ENCODE measurements around the gene RBM47. TPM values are rescaled to one million over a fixed set of nuclear protein-coding genes. Genes with fewer than 3 reads are reported as not detected.

RBM47 gene
- total and polyA plus RNA-seq, 2 donors (not counting 1 experiment from before 2014, with no cell fraction given), result 5.6 to 12.9 TPM

- Histone ChIP-seq H3K4me1 (ENCODE audit: control insufficient read depth in 2 of 2, insufficient read depth in 2 of 2, low read length in 2 of 2) (peaks cover 5 to 19% of the 10 kb centered on the region in 2 donors), H3K9me3 (ENCODE audit: control extremely low read depth in 1 of 3, control insufficient read depth in 2 of 3, insufficient read depth in 1 of 3, low read length in 2 of 3) (peaks cover 0 to 9% (median 0%) of the 10 kb centered on the region in 3 donors), H4K20me1 (ENCODE audit: control insufficient read depth, insufficient read depth, low read length, poor library complexity, severe bottlenecking) (no peaks in the 10 kb centered on the region), H3K27me3 (replicated peaks in 1 of 4; ENCODE audit: control extremely low read depth in 1 of 4, control insufficient read depth in 3 of 4, insufficient read depth in 4 of 4, low read length in 3 of 4) (no peaks in the 10 kb centered on the region), H3K9ac (ENCODE audit: low read length) (no peak overlapping the region), H3K79me2 (ENCODE audit: control insufficient read depth, insufficient read depth, low read length) (no peaks in the 10 kb centered on the region), H2AFZ (ENCODE audit: insufficient read depth, low read depth, low read length, poor library complexity, severe bottlenecking) (no peak overlapping the region), H3K27ac (ENCODE audit: low read length in 2 of 2) (peak overlapping the region in 1 of 2 donors; percentile 7), H3K4me2 (replicated peaks; ENCODE audit: low read depth, low read length, poor library complexity, severe bottlenecking) (no peak overlapping the region), H3K4me3 (ENCODE audit: control extremely low read depth in 1 of 5, extremely low read depth in 1 of 5, insufficient read depth in 1 of 5, low read depth in 2 of 5, low read length in 4 of 5) (no peak overlapping the region), H3K36me3 (replicated peaks in 1 of 2; ENCODE audit: control extremely low read depth in 1 of 2, control insufficient read depth in 1 of 2, extremely low read depth in 1 of 2, insufficient read depth in 2 of 2, low read length in 1 of 2) (no peaks in the 10 kb centered on the region)
- Mint-ChIP-seq H3K27ac (peak overlapping the region; percentile 90), H3K4me3 (peak overlapping the region; percentile 83), H3K4me1 (peaks cover 18% of the 10 kb centered on the region), H3K9me3 (ENCODE audit: insufficient read depth) (no peaks in the 10 kb centered on the region), H3K27me3 (no peaks in the 10 kb centered on the region)
- DNase-seq, result peak; percentile 59
- CTCF ChIA-PET, result interaction anchor here (0.6 kb wide), 1 partner anchor 20 kb away, joined by 3 read pairs; no protein-coding TSS in a partner anchor
- peak; percentile 77 for ATAC-seq (ENCODE audit: low read depth)
- WGBS (ENCODE audit: insufficient coverage), result 55% methylated on average over 4 of the region's 4 CpGs
- POLR2A ChIA-PET, result no interaction called here
- TF ChIP-seq CTCF (IDR thresholded peaks at IDR 0.05) (no peak), EZH2 (IDR thresholded peaks at IDR 0.05; ENCODE audit: borderline replicate concordance, insufficient read depth, low read depth, low read length, poor library complexity, severe bottlenecking) (no peak)
- intact Hi-C loops (cut with micrococcal nuclease), result loop anchor here (2.0 kb wide), 1 partner anchor 15 kb away; no protein-coding TSS in a partner anchor
Measured at GRCh38 chr4:40536032-40536431, 93.6 kb downstream of the RBM47 start.

- Mint-ChIP-seq H3K4me3 (no peak overlapping the region), H3K27ac (no peak overlapping the region), H3K4me1 (peaks cover 16% of the 10 kb centered on the region), H3K9me3 (ENCODE audit: insufficient read depth) (no peaks in the 10 kb centered on the region), H3K27me3 (no peaks in the 10 kb centered on the region)
- H3K9ac ChIP-seq (ENCODE audit: low read length), result no peak overlapping the region
- H3K4me1 ChIP-seq (ENCODE audit: control insufficient read depth in 2 of 2, insufficient read depth in 2 of 2, low read length in 2 of 2), result peaks cover 5 to 17% of the 10 kb centered on the region in 2 donors
- no peak overlapping the region for H3K4me2 ChIP-seq (replicated peaks; ENCODE audit: low read depth, low read length, poor library complexity, severe bottlenecking)
- H3K9me3 ChIP-seq (ENCODE audit: control extremely low read depth in 1 of 3, control insufficient read depth in 2 of 3, insufficient read depth in 1 of 3, low read length in 2 of 3), result peaks cover 0 to 9% (median 0%) of the 10 kb centered on the region in 3 donors
- H3K36me3 ChIP-seq (replicated peaks in 1 of 2; ENCODE audit: control extremely low read depth in 1 of 2, control insufficient read depth in 1 of 2, extremely low read depth in 1 of 2, insufficient read depth in 2 of 2, low read length in 1 of 2), result no peaks in the 10 kb centered on the region
- no peak for TF ChIP-seq EZH2 (IDR thresholded peaks at IDR 0.05; ENCODE audit: borderline replicate concordance, insufficient read depth, low read depth, low read length, poor library complexity, severe bottlenecking)
- TF ChIP-seq CTCF (IDR thresholded peaks at IDR 0.05), result no peak
- DNase-seq (no peak), ATAC-seq (ENCODE audit: low read depth) (no peak)
- no peak overlapping the region for H3K4me3 ChIP-seq (ENCODE audit: control extremely low read depth in 1 of 5, extremely low read depth in 1 of 5, insufficient read depth in 1 of 5, low read depth in 2 of 5, low read length in 4 of 5)
- WGBS (ENCODE audit: insufficient coverage), result no CpG with 5 or more reads among the region's 3 CpGs
- intact Hi-C loops (cut with micrococcal nuclease), result no loop called here
- POLR2A ChIA-PET, result no interaction called here
- CTCF ChIA-PET, result no interaction called here
- no peaks in the 10 kb centered on the region for H4K20me1 ChIP-seq (ENCODE audit: control insufficient read depth, insufficient read depth, low read length, poor library complexity, severe bottlenecking)
- no peaks in the 10 kb centered on the region for H3K79me2 ChIP-seq (ENCODE audit: control insufficient read depth, insufficient read depth, low read length)
- H2AFZ ChIP-seq (ENCODE audit: insufficient read depth, low read depth, low read length, poor library complexity, severe bottlenecking), result no peak overlapping the region
- H3K27me3 ChIP-seq (replicated peaks in 1 of 4; ENCODE audit: control extremely low read depth in 1 of 4, control insufficient read depth in 3 of 4, insufficient read depth in 4 of 4, low read length in 3 of 4), result no peaks in the 10 kb centered on the region
- H3K27ac ChIP-seq (ENCODE audit: low read length in 2 of 2), result no peak overlapping the region
Measured at GRCh38 chr4:40531636-40532023, 98.0 kb downstream of the RBM47 start.

Data from B cell (primary cell).